ENCODE data around the gene SCART1. TPM values are rescaled to one million over a fixed set of nuclear protein-coding genes. Genes with fewer than 3 reads are reported as not detected.

The SCART1 gene
- total RNA-seq, 2 experiments from 2014 or later = 5.0 to 5.2 TPM

DNA sequence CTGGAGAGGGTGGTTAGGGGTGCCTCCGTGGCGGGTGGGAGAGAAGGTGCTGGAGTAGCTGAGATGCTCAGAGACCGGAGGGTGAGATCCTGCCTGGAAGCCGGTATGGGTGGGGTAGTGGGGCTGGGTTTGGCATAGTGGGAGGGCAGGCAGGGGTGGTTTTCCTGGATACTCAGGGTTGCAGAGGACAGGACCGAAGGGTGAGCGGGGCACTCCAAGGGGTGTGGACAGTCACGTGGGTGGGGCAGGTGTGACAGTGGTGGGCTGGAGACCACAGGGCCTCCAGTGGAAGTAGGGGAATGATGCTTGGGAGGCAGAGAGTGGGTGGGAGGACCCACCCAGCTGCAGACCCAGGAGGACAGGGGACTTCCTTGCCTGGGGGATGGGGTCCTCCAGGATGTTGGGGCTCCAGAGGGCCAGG is 1.9 kb downstream of the SCART1 start:
- DNase-seq (peak in 1 of 14 experiments; percentile 2), ATAC-seq (ENCODE audit: poor library complexity) (no peak)
- CTCF ChIA-PET = no interaction called here
- no peaks in the 10 kb centered on the region for H3K9me3 ChIP-seq (ENCODE audit: control insufficient read depth in 1 of 2, insufficient read depth in 1 of 2, low read length in 2 of 2)
- H3K36me3 Mint-ChIP-seq (ENCODE audit: low read depth) = no peaks in the 10 kb centered on the region
- no peak overlapping the region for H3K4me3 ChIP-seq (ENCODE audit: low read length)
- intact Hi-C loops (cut with DNase I, micrococcal nuclease) = no loop called here
- no peaks in the 10 kb centered on the region for H3K27me3 Mint-ChIP-seq
- peaks cover 3% of the 10 kb centered on the region for H3K4me1 ChIP-seq (ENCODE audit: insufficient read depth, low read length)
- H3K27ac ChIP-seq (ENCODE audit: low read depth in 1 of 2, low read length in 2 of 2) = no peak overlapping the region
- POLR2A ChIA-PET = no interaction called here
- no peak overlapping the region for H3K27ac Mint-ChIP-seq
- no peaks in the 10 kb centered on the region for H3K4me1 Mint-ChIP-seq (ENCODE audit: low read depth)
- TF ChIP-seq, protein P1, sequence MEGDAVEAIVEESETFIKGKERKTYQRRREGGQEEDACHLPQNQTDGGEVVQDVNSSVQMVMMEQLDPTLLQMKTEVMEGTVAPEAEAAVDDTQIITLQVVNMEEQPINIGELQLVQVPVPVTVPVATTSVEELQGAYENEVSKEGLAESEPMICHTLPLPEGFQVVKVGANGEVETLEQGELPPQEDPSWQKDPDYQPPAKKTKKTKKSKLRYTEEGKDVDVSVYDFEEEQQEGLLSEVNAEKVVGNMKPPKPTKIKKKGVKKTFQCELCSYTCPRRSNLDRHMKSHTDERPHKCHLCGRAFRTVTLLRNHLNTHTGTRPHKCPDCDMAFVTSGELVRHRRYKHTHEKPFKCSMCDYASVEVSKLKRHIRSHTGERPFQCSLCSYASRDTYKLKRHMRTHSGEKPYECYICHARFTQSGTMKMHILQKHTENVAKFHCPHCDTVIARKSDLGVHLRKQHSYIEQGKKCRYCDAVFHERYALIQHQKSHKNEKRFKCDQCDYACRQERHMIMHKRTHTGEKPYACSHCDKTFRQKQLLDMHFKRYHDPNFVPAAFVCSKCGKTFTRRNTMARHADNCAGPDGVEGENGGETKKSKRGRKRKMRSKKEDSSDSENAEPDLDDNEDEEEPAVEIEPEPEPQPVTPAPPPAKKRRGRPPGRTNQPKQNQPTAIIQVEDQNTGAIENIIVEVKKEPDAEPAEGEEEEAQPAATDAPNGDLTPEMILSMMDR (IDR thresholded peaks at IDR 0.05) = no peak
- H3K9me3 Mint-ChIP-seq = no peaks in the 10 kb centered on the region
- no peaks in the 10 kb centered on the region for H3K27me3 ChIP-seq (ENCODE audit: control insufficient read depth in 1 of 2, insufficient read depth in 2 of 2, low read length in 2 of 2)
- no peak overlapping the region for H3K4me3 Mint-ChIP-seq
- no peaks in the 10 kb centered on the region for H3K36me3 ChIP-seq (ENCODE audit: insufficient read depth, low read length)

DNA sequence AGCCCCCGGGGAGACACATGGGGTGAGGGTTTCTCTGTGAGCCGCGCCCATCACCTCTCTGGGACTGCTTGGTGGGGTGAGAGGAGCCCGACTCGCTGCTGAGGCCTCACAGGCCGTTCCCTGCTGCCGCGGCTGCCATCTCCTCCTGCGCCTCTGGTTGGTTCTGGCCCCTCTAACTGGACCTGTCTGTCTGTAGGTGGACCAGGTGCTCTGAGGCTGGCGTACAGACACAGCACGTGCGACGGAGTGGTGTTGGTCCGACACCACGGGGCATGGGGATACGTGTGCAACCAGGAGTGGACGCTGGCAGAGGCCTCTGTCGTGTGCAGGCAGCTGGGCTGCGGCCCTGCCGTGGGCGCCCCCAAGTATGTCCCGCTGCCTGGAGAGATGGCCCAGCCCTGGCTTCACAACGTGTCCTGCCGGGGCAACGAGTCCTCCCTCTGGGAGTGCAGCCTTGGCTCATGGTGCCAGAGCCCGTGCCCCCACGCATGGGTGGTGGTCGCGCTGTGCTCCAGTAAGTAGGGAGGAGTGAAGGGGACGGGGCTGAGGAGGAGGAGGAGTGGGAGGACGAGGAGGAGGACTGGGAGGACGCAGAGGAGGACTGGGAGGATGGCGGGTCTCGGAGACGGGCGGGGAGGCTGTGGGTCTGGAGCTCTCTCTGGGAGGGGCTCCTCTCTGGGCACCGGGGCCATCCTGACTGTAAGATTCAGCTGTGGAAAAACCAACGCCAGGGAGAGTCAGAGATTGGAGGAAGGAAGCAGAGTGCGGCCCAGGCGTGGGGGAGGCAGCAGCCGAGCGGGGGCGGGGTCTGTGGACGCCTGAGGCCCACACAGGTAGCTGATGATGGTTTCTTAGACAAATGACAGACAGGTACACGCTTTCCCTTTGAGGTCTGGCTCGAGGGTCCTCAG is 2.6 kb downstream of the SCART1 start:
- Mint-ChIP-seq H3K27me3 (no peaks in the 10 kb centered on the region), H3K36me3 (ENCODE audit: low read depth) (no peaks in the 10 kb centered on the region), H3K27ac (no peak overlapping the region), H3K4me3 (no peak overlapping the region), H3K4me1 (ENCODE audit: low read depth) (no peaks in the 10 kb centered on the region), H3K9me3 (no peaks in the 10 kb centered on the region)
- POLR2A ChIA-PET = no interaction called here
- no peak for ATAC-seq (ENCODE audit: poor library complexity)
- TF ChIP-seq, protein P1 (IDR thresholded peaks at IDR 0.05) = no peak
- H3K4me1 ChIP-seq (ENCODE audit: insufficient read depth, low read length) = peaks cover 3% of the 10 kb centered on the region
- H3K36me3 ChIP-seq (ENCODE audit: insufficient read depth, low read length) = no peaks in the 10 kb centered on the region
- H3K9me3 ChIP-seq (ENCODE audit: control insufficient read depth in 1 of 2, insufficient read depth in 1 of 2, low read length in 2 of 2) = no peaks in the 10 kb centered on the region
- intact Hi-C loops (cut with DNase I, micrococcal nuclease) = no loop called here
- CTCF ChIA-PET = no interaction called here
- no peaks in the 10 kb centered on the region for H3K27me3 ChIP-seq (ENCODE audit: control insufficient read depth in 1 of 2, insufficient read depth in 2 of 2, low read length in 2 of 2)
- no peak overlapping the region for H3K4me3 ChIP-seq (ENCODE audit: low read length)
- no peak overlapping the region for H3K27ac ChIP-seq (ENCODE audit: low read depth in 1 of 2, low read length in 2 of 2)
- peak in 1 of 14 experiments; percentile 13 for DNase-seq

DNA sequence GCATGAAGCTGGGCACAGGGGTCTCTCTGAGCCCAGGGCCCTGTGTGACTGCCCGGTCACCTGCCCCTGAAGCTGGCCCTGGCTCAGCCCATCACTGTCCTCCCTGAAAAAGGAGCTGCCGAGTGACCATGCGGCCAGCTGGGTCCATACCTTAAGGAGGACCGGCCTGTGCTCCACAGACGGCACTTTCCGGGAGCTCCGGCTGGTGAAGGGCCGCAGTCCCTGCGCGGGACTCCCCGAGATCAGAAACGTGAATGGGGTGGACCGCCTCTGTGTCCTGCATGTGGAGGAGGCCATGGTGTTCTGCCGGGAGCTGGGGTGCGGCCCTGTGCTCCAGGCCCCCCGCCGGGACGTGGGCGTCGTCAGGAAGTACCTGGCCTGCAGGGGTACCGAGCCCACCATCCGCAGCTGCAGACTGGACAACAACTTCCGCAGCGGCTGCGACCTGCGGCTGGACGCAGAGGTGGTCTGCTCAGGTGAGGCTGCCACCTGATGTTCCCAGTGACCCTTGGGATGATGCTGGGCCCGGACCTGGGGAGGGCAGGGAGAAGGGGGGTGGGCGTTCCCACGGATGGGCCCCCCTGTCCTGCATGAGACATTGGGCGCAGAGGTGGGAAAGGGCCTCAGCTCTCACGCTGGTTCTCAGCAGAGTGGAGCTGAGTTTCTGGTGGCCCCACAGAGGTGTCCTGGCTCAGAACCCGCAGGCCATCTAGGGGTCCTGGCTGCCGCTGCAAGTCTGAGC is 3.5 kb downstream of the SCART1 start:
- POLR2A ChIA-PET = no interaction called here
- no peaks in the 10 kb centered on the region for H3K9me3 ChIP-seq (ENCODE audit: control insufficient read depth in 1 of 2, insufficient read depth in 1 of 2, low read length in 2 of 2)
- peaks cover 3% of the 10 kb centered on the region for H3K4me1 ChIP-seq (ENCODE audit: insufficient read depth, low read length)
- no peaks in the 10 kb centered on the region for H3K36me3 ChIP-seq (ENCODE audit: insufficient read depth, low read length)
- H3K9me3 Mint-ChIP-seq = no peaks in the 10 kb centered on the region
- intact Hi-C loops (cut with DNase I, micrococcal nuclease) = no loop called here
- no peak for ATAC-seq (ENCODE audit: poor library complexity)
- no peaks in the 10 kb centered on the region for H3K36me3 Mint-ChIP-seq (ENCODE audit: low read depth)
- TF ChIP-seq, protein P1 (IDR thresholded peaks at IDR 0.05) = no peak
- no peaks in the 10 kb centered on the region for H3K4me1 Mint-ChIP-seq (ENCODE audit: low read depth)
- DNase-seq = peak in 1 of 14 experiments; percentile 13
- H3K27ac ChIP-seq (ENCODE audit: low read depth in 1 of 2, low read length in 2 of 2) = no peak overlapping the region
- H3K27me3 Mint-ChIP-seq = no peaks in the 10 kb centered on the region
- no peaks in the 10 kb centered on the region for H3K27me3 ChIP-seq (ENCODE audit: control insufficient read depth in 1 of 2, insufficient read depth in 2 of 2, low read length in 2 of 2)
- no peak overlapping the region for H3K27ac Mint-ChIP-seq
- H3K4me3 Mint-ChIP-seq = no peak overlapping the region
- no peak overlapping the region for H3K4me3 ChIP-seq (ENCODE audit: low read length)
- CTCF ChIA-PET = no interaction called here

Measured in CD4-positive, alpha-beta T cell (primary cell).